HUES6 (cell line): ENCODE data around the gene HSPA1L.
A peak's percentile ranks its signal among the peaks of the same experiment; 100 is the strongest.

Experiments
- H3K27ac ChIP-seq: 2 replicates; pipeline ENCODE4 v1.7.0; 2013; ENCODE audit warnings: low read depth, mild to moderate bottlenecking, low read length, inconsistent platforms
- H3K27me3 ChIP-seq: 2 replicates; pipeline ENCODE4 v1.6.1; 2013; ENCODE audit warnings: low read length; ENCODE audit not compliant: control insufficient read depth, insufficient read depth
- H3K36me3 ChIP-seq: 2 replicates; pipeline ENCODE4 v1.6.1; 2013; ENCODE audit warnings: low read length; ENCODE audit not compliant: control insufficient read depth, insufficient read depth
- H3K4me1 ChIP-seq: 2 replicates; pipeline ENCODE4 v1.6.1; 2013; ENCODE audit warnings: low read length; ENCODE audit not compliant: control insufficient read depth, insufficient read depth
- H3K4me3 ChIP-seq: 2 replicates; pipeline ENCODE4 v1.5.1; 2013; ENCODE audit warnings: low read depth, low read length
- H3K9ac ChIP-seq: one replicate; pipeline ENCODE4 v1.6.1; 2013; ENCODE audit warnings: mild to moderate bottlenecking, low read length
- H3K9me3 ChIP-seq: 2 replicates; pipeline ENCODE4 v1.6.1; 2013; ENCODE audit warnings: low read depth, low read length; ENCODE audit not compliant: control insufficient read depth, insufficient read depth

The HSPA1L gene

GRCh38 chr6:31836474-31837368, 21.6 kb upstream of the HSPA1L start:
- Histone ChIP-seq H3K9me3 (no peaks in the 10 kb centered on the region), H3K4me3 (peak overlapping the region; percentile 99), H3K9ac (peak overlapping the region; percentile 100), H3K4me1 (peaks cover 12% of the 10 kb centered on the region), H3K36me3 (peaks cover 63% of the 10 kb centered on the region), H3K27ac (peak overlapping the region; percentile 60; the same call in 1 of the 2 replicates), H3K27me3 (no peaks in the 10 kb centered on the region)

- no peaks in the 10 kb centered on the region for H3K9me3 ChIP-seq
- no peaks in the 10 kb centered on the region for H3K27me3 ChIP-seq
- H3K4me3 ChIP-seq, result peak overlapping the region; percentile 99
- H3K9ac ChIP-seq, result peak overlapping the region; percentile 100
- peak overlapping the region; percentile 60; the same call in 1 of the 2 replicates for H3K27ac ChIP-seq
- H3K4me1 ChIP-seq, result peaks cover 13% of the 10 kb centered on the region
- H3K36me3 ChIP-seq, result peaks cover 62% of the 10 kb centered on the region
Observed at GRCh38 chr6:31836047-31836473, 21.0 kb upstream of the HSPA1L start.

- Histone ChIP-seq H3K4me3 (peak overlapping the region; percentile 99), H3K9me3 (no peaks in the 10 kb centered on the region), H3K27me3 (no peaks in the 10 kb centered on the region), H3K9ac (peak overlapping the region; percentile 100), H3K36me3 (peaks cover 47% of the 10 kb centered on the region), H3K27ac (peak overlapping the region; percentile 98), H3K4me1 (peaks cover 19% of the 10 kb centered on the region)
Observed at GRCh38 chr6:31834367-31835250, 19.5 kb upstream of the HSPA1L start.

GRCh38 chr6:31831350-31832215, 16.5 kb upstream of the HSPA1L start:
- H3K27me3 ChIP-seq, result no peaks in the 10 kb centered on the region
- H3K9ac ChIP-seq, result no peak overlapping the region
- peaks cover 12% of the 10 kb centered on the region; the same call in 1 of the 2 replicates for H3K4me1 ChIP-seq
- no peaks in the 10 kb centered on the region for H3K9me3 ChIP-seq
- H3K27ac ChIP-seq, result no peak overlapping the region
- peak overlapping the region; percentile 70 for H3K4me3 ChIP-seq
- peaks cover 17% of the 10 kb centered on the region for H3K36me3 ChIP-seq

- Histone ChIP-seq H3K36me3 (peaks cover 10% of the 10 kb centered on the region), H3K9ac (no peak overlapping the region), H3K27ac (no peak overlapping the region), H3K4me1 (peaks cover 15% of the 10 kb centered on the region), H3K4me3 (peak overlapping the region; percentile 70), H3K27me3 (no peaks in the 10 kb centered on the region), H3K9me3 (no peaks in the 10 kb centered on the region)
Observed at GRCh38 chr6:31830886-31831335, 15.8 kb upstream of the HSPA1L start.

GRCh38 chr6:31829633-31830283, 14.7 kb upstream of the HSPA1L start:
- Histone ChIP-seq H3K27ac (no peak overlapping the region), H3K9ac (peak overlapping the region; percentile 51), H3K27me3 (no peaks in the 10 kb centered on the region), H3K36me3 (peaks cover under 1% of the 10 kb centered on the region; the same call in 1 of the 2 replicates), H3K4me3 (peak overlapping the region; percentile 70), H3K9me3 (no peaks in the 10 kb centered on the region), H3K4me1 (peaks cover 25% of the 10 kb centered on the region)

GRCh38 chr6:31827286-31828079, 12.4 kb upstream of the HSPA1L start, which contains the start of gene HSPA1B:
HSPA1B (plus strand) TSS chr6:31827738; CDS start chr6:31827951, 213 bp downstream.
- Histone ChIP-seq H3K27ac (peak within 1 kb of the TSS; percentile 55; the same call in 1 of the 2 replicates), H3K27me3 (no peaks in the 10 kb centered on the region), H3K4me3 (peak within 1 kb of the TSS; percentile 83), H3K9me3 (no peaks in the 10 kb centered on the region), H3K9ac (peak within 1 kb of the TSS; percentile 76), H3K4me1 (peaks cover 29% of the 10 kb centered on the region), H3K36me3 (no peaks in the 10 kb centered on the region)

- Histone ChIP-seq H3K36me3 (no peaks in the 10 kb centered on the region), H3K9me3 (no peaks in the 10 kb centered on the region), H3K4me3 (peak overlapping the region; percentile 63), H3K27me3 (no peaks in the 10 kb centered on the region), H3K27ac (peak overlapping the region; percentile 55; the same call in 1 of the 2 replicates), H3K9ac (peak overlapping the region; percentile 71), H3K4me1 (peaks cover 31% of the 10 kb centered on the region)
Observed at GRCh38 chr6:31826793-31827285, 11.8 kb upstream of the HSPA1L start.

- Histone ChIP-seq H3K4me3 (no peak overlapping the region), H3K27ac (peak overlapping the region; percentile 29; the same call in 1 of the 2 replicates), H3K9ac (no peak overlapping the region)
Observed at GRCh38 chr6:31825553-31825952, 10.5 kb upstream of the HSPA1L start.

More at GRCh38 chr6:31825553-31825952, 10.5 kb upstream of the HSPA1L start:
- no peaks in the 10 kb centered on the region for H3K27me3 ChIP-seq
- H3K4me1 ChIP-seq, result peaks cover 27% of the 10 kb centered on the region
- H3K9me3 ChIP-seq, result no peaks in the 10 kb centered on the region
- no peaks in the 10 kb centered on the region for H3K36me3 ChIP-seq
